B cell (primary cell): ENCODE measurements around the gene UBA7. TPM values are rescaled to one million over a fixed set of nuclear protein-coding genes. Genes with fewer than 3 reads are reported as not detected.

ENCODE experiments used
- ATAC-seq: fragments of 200-7000 bp; cut with Tn5 transposase; one replicate; pipeline ENCODE4 v1.10.0; 2021; ENCODE audit warnings: low read depth, mild to moderate bottlenecking, moderate number of reproducible peaks, moderate library complexity
- CTCF ChIA-PET: fragments of 350-600 bp; sonication (Branson Sonifier 250); formaldehyde crosslinking; loops from one replicate; lab custom pipeline; 2021; ENCODE audit warnings: antibody characterized with exemption, inconsistent platforms; lab: Charles Lee
- POLR2A ChIA-PET: fragments of 350-600 bp; sonication (Branson Sonifier 250); formaldehyde crosslinking; loops from one replicate; lab custom pipeline; 2021; ENCODE audit warnings: antibody characterized with exemption; lab: Charles Lee
- DNase-seq: peaks from one replicate; pipeline ENCODE4 v3.0.0; 2013
- H2AFZ ChIP-seq: 2 replicates; pipeline ENCODE4 v1.6.1; 2012; ENCODE audit warnings: mild to moderate bottlenecking, low read depth, low read length; ENCODE audit not compliant: insufficient read depth, poor library complexity, severe bottlenecking
- H3K27ac ChIP-seq, 2 donors: 1 replicate in 1 of 2; 2 replicates in 1 of 2; pipeline ENCODE4 v1.5.1; 2012 to 2013; ENCODE audit warnings: low read length in 2 of 2, mild to moderate bottlenecking in 2 of 2, moderate library complexity in 1 of 2
- H3K27me3 ChIP-seq, 4 experiments: fragments of 200-600 bp in 1 of 4; sonication (generic) in 1 of 4; replicated peaks in 1 of 4; 1 replicate in 2 of 4; 2 replicates in 2 of 4; pipeline versions ENCODE4 v1.6.1 to v1.7.0; 2013 to 2016; ENCODE audit warnings: low read length in 3 of 4, mild to moderate bottlenecking in 2 of 4, mixed read lengths in 1 of 4, moderate library complexity in 1 of 4; ENCODE audit not compliant: insufficient read depth in 4 of 4, control insufficient read depth in 3 of 4; ENCODE audit errors: control extremely low read depth in 1 of 4
- H3K36me3 ChIP-seq, 2 experiments: replicated peaks in 1 of 2; 1 replicate in 1 of 2; 2 replicates in 1 of 2; pipeline versions ENCODE4 v1.6.1 to v1.7.1; 2013; ENCODE audit warnings: low read length in 1 of 2; ENCODE audit not compliant: insufficient read depth in 2 of 2, control insufficient read depth in 1 of 2; ENCODE audit errors: control extremely low read depth in 1 of 2, extremely low read depth in 1 of 2
- H3K4me1 ChIP-seq, 2 donors: fragments of 200-600 bp in 1 of 2; sonication (generic) in 1 of 2; 1 replicate in 1 of 2; 2 replicates in 1 of 2; pipeline versions ENCODE4 v1.5.1 to v1.6.1; 2013 to 2017; ENCODE audit warnings: low read length in 2 of 2; ENCODE audit not compliant: control insufficient read depth in 2 of 2, insufficient read depth in 2 of 2
- H3K4me2 ChIP-seq: replicated peaks from 2 replicates; pipeline ENCODE3; 2012; ENCODE audit warnings: mild to moderate bottlenecking, low read depth, low read length; ENCODE audit not compliant: poor library complexity, severe bottlenecking
- H3K4me3 ChIP-seq, 5 experiments: fragments of 200-600 bp in 1 of 5; sonication (generic) in 1 of 5; 1 replicate in 3 of 5; 2 replicates in 2 of 5; pipeline versions ENCODE4 v1.5.1 to v1.7.0; 2011 to 2016; ENCODE audit warnings: low read length in 4 of 5, mild to moderate bottlenecking in 4 of 5, low read depth in 2 of 5, control low read depth in 1 of 5, moderate library complexity in 1 of 5; ENCODE audit not compliant: insufficient read depth in 1 of 5; ENCODE audit errors: control extremely low read depth in 1 of 5, extremely low read depth in 1 of 5
- H3K79me2 ChIP-seq: fragments of 200-600 bp; sonication (generic); one replicate; pipeline ENCODE4 v1.6.0; 2016; ENCODE audit warnings: low read length; ENCODE audit not compliant: control insufficient read depth, insufficient read depth
- H3K9ac ChIP-seq: fragments of 200-600 bp; sonication (generic); 2 replicates; pipeline ENCODE4 v1.6.1; 2017; ENCODE audit warnings: mild to moderate bottlenecking, low read length, moderate library complexity
- H3K9me3 ChIP-seq, 3 donors: one replicate each; pipeline versions ENCODE4 v1.6.1 to v1.7.1; 2013; ENCODE audit warnings: low read length in 2 of 3; ENCODE audit not compliant: control insufficient read depth in 2 of 3, insufficient read depth in 1 of 3; ENCODE audit errors: control extremely low read depth in 1 of 3
- H4K20me1 ChIP-seq: 2 replicates; pipeline ENCODE4 v1.6.0; 2012; ENCODE audit warnings: mild to moderate bottlenecking, low read length; ENCODE audit not compliant: insufficient read depth, control insufficient read depth, poor library complexity, severe bottlenecking
- H3K27ac Mint-ChIP-seq: one replicate; pipeline ENCODE4 v1.8.0; 2021; ENCODE audit warnings: mixed read lengths
- H3K27me3 Mint-ChIP-seq: one replicate; pipeline ENCODE4 v1.8.0; 2021; ENCODE audit warnings: mixed read lengths
- H3K4me1 Mint-ChIP-seq: one replicate; pipeline ENCODE4 v1.8.0; 2021; ENCODE audit warnings: mixed read lengths
- H3K4me3 Mint-ChIP-seq: one replicate; pipeline ENCODE4 v1.8.0; 2021; ENCODE audit warnings: mixed read lengths
- H3K9me3 Mint-ChIP-seq: one replicate; pipeline ENCODE4 v1.8.0; 2022; ENCODE audit warnings: mixed read lengths; ENCODE audit not compliant: insufficient read depth
- EZH2 ChIP-seq: IDR thresholded peaks from 2 replicates; pipeline ENCODE4 v1.6.1; 2012; ENCODE audit warnings: borderline replicate concordance, low read depth, mild to moderate bottlenecking, moderate library complexity, low read length; ENCODE audit not compliant: insufficient read depth, poor library complexity, severe bottlenecking
- WGBS: methylation state at CpG from one replicate; pipeline ENCODE4 v1.1.5; 2013; ENCODE audit warnings: missing lambda C conversion rate; ENCODE audit not compliant: insufficient coverage; 5-methylcytosine and 5-hydroxymethylcytosine counted together
- intact Hi-C: fragments of 100-400 bp; cut with micrococcal nuclease; formaldehyde crosslinking; loops from one replicate; pipeline ENCODE4 v1.10.0; 2022
- polyA plus RNA-seq: library from polyadenylated mRNA; depleted of rRNA; stranded (reverse); fragments of >200 nt; gene quantifications from 2 replicates; pipeline ENCODE4 v1.2.3, GENCODE V29; 2012
- total RNA-seq, 2 donors: library from RNA; stranded (reverse); fragments of 120-200 nt in 1 of 2; gene quantifications; 1 replicate in 1 of 2; 2 replicates in 1 of 2; pipeline versions ENCODE4 v1.2.3 to v1.2.4, GENCODE V29; 2013 to 2022
- TF ChIP-seq, protein P1 (sequence below): fragments of 200-600 bp; IDR thresholded peaks from one replicate; pipeline ENCODE4 v1.8.0; 2022; ENCODE audit warnings: antibody characterized with exemption, mild to moderate bottlenecking

The UBA7 gene
- total and polyA plus RNA-seq, 2 donors (not counting 1 experiment from before 2014, with no cell fraction given): 418 to 943 TPM

- H3K4me2 ChIP-seq: no peak overlapping the region
- Mint-ChIP-seq H3K27me3 (no peaks in the 10 kb centered on the region), H3K9me3 (no peaks in the 10 kb centered on the region), H3K4me1 (peaks cover 24% of the 10 kb centered on the region), H3K4me3 (no peak overlapping the region), H3K27ac (no peak overlapping the region)
- no peak for TF ChIP-seq EZH2
- TF ChIP-seq, protein P1, sequence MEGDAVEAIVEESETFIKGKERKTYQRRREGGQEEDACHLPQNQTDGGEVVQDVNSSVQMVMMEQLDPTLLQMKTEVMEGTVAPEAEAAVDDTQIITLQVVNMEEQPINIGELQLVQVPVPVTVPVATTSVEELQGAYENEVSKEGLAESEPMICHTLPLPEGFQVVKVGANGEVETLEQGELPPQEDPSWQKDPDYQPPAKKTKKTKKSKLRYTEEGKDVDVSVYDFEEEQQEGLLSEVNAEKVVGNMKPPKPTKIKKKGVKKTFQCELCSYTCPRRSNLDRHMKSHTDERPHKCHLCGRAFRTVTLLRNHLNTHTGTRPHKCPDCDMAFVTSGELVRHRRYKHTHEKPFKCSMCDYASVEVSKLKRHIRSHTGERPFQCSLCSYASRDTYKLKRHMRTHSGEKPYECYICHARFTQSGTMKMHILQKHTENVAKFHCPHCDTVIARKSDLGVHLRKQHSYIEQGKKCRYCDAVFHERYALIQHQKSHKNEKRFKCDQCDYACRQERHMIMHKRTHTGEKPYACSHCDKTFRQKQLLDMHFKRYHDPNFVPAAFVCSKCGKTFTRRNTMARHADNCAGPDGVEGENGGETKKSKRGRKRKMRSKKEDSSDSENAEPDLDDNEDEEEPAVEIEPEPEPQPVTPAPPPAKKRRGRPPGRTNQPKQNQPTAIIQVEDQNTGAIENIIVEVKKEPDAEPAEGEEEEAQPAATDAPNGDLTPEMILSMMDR: no peak
- H3K27me3 ChIP-seq: no peaks in the 10 kb centered on the region
- H3K36me3 ChIP-seq: peaks cover 0 to 6% of the 10 kb centered on the region in 2 experiments
- WGBS: 100% methylated on average over 2 of the region's 2 CpGs
- H4K20me1 ChIP-seq: no peaks in the 10 kb centered on the region
- ChIA-PET CTCF (interaction anchor here (0.6 to 2.8 kb wide), 6 partner anchors 14 to 602 kb away, joined by 3 to 15 read pairs (median 4); partner anchors contain the start of genes AMIGO3 and INKA1), POLR2A (interaction anchor here (0.5 to 3.1 kb wide), 3 partner anchors 15 to 1712 kb away, joined by 3 to 13 read pairs (median 4); partner anchors contain the start of genes DCAF1 and INKA1)
- intact Hi-C loops: loop anchor here (5.0 to 10.0 kb wide), 3 partner anchors 47 to 299 kb away; partner anchors contain the start of genes RBM5 and RBM6
- H3K9me3 ChIP-seq: no peaks in the 10 kb centered on the region
- no peak overlapping the region for H3K27ac ChIP-seq
- H3K4me1 ChIP-seq: peaks cover 17 to 31% of the 10 kb centered on the region in 2 donors
- no peak overlapping the region for H3K4me3 ChIP-seq
- ATAC-seq (no peak), DNase-seq (no peak)
- peaks cover 40% of the 10 kb centered on the region for H3K79me2 ChIP-seq
- H2AFZ ChIP-seq: no peak overlapping the region
- no peak overlapping the region for H3K9ac ChIP-seq
Measured at GRCh38 chr3:49788056-49788455, 25.7 kb downstream of the UBA7 start.

GRCh38 chr3:49787536-49787935 is 26.2 kb downstream of the UBA7 start:
- DNase-seq (no peak), ATAC-seq (no peak)
- Histone ChIP-seq H3K79me2 (peaks cover 45% of the 10 kb centered on the region), H4K20me1 (no peaks in the 10 kb centered on the region), H3K9ac (peak overlapping the region; percentile 84), H3K9me3 (no peaks in the 10 kb centered on the region), H3K4me1 (peaks cover 17 to 32% of the 10 kb centered on the region in 2 donors), H3K27ac (no peak overlapping the region), H2AFZ (peak overlapping the region; percentile 93), H3K4me2 (no peak overlapping the region), H3K36me3 (peaks cover 0 to 6% of the 10 kb centered on the region in 2 experiments), H3K4me3 (no peak overlapping the region), H3K27me3 (no peaks in the 10 kb centered on the region)
- intact Hi-C loops: loop anchor here (5.0 to 10.0 kb wide), 3 partner anchors 47 to 300 kb away; partner anchors contain the start of genes RBM5 and RBM6
- Mint-ChIP-seq H3K4me3 (peak overlapping the region; percentile 97), H3K27me3 (no peaks in the 10 kb centered on the region), H3K9me3 (no peaks in the 10 kb centered on the region), H3K4me1 (peaks cover 24% of the 10 kb centered on the region), H3K27ac (peak overlapping the region; percentile 99)
- POLR2A ChIA-PET: interaction anchor here (0.5 to 3.1 kb wide), 4 partner anchors 16 to 1712 kb away, joined by 3 to 13 read pairs (median 7); partner anchors contain the start of genes DCAF1, INKA1 and UBA7
- no peak for TF ChIP-seq EZH2
- TF ChIP-seq, protein P1: no peak
- 75% methylated on average over 4 of the region's 5 CpGs for WGBS
- CTCF ChIA-PET: interaction anchor here (0.9 to 2.8 kb wide), 5 partner anchors 15 to 248 kb away, joined by 3 to 15 read pairs (median 6); partner anchors contain the start of genes AMIGO3 and INKA1
